ENCODE results near the gene CHRNA1. TPM values are rescaled to one million over a fixed set of nuclear protein-coding genes. Genes with fewer than 3 reads are reported as not detected.

Gene CHRNA1
- total and polyA plus RNA-seq, 9 of the 15 experiments (the other 6 are each of a cell fraction or from before 2014, with no cell fraction given): not detected

GRCh38 chr2:174798801-174799200 is 34.5 kb upstream of the CHRNA1 start:
- DNase-seq (ENCODE audit: extremely low read depth in 1 of 4, low spot score in 3 of 4) (no peak), FAIRE-seq (no peak), ATAC-seq (no peak)
- Histone ChIP-seq H3K27ac (ENCODE audit: extremely low read depth, low read depth, low read length) (no peak overlapping the region), H3K9me3 (replicated peaks; ENCODE audit: control insufficient read depth, insufficient read depth, low read depth, low read length) (no peaks in the 10 kb centered on the region), H3K79me2 (ENCODE audit: control insufficient read depth, insufficient read depth, low read length) (no peaks in the 10 kb centered on the region), H3K27me3 (ENCODE audit: control insufficient read depth in 2 of 2, insufficient read depth in 2 of 2, low read length in 2 of 2) (peaks cover 0 to 6% of the 10 kb centered on the region in 2 experiments; a peak in 2 of 5 replicates), H3K9ac (ENCODE audit: insufficient read depth in 1 of 2, low read depth in 2 of 2, low read length in 2 of 2) (no peak overlapping the region), H3K9me1 (ENCODE audit: control insufficient read depth, insufficient read depth, low read length) (no peaks in the 10 kb centered on the region), H3K4me2 (ENCODE audit: insufficient read depth, low read length) (no peak overlapping the region), H4K20me1 (replicated peaks; ENCODE audit: control insufficient read depth, insufficient read depth, low read length) (no peaks in the 10 kb centered on the region), H3K4me1 (replicated peaks in 1 of 2; ENCODE audit: control insufficient read depth in 2 of 2, insufficient read depth in 2 of 2, low read length in 2 of 2) (no peaks in the 10 kb centered on the region), H2AFZ (ENCODE audit: low read depth, low read length) (no peak overlapping the region), H3K36me3 (ENCODE audit: control insufficient read depth, insufficient read depth, low read length) (no peaks in the 10 kb centered on the region), H3K4me3 (no peak overlapping the region)
- ChIA-PET CTCF (ENCODE audit: low intra/inter-chr PET ratio) (no interaction called here), POLR2A (interaction anchor here (0.9 kb wide), 1 partner anchor 13 kb away, joined by 3 read pairs; no protein-coding TSS in a partner anchor)
- TF ChIP-seq CREM (IDR thresholded peaks at IDR 0.05; ENCODE audit: low read depth) (no peak), PREB (CRISPR knock-in tag; IDR thresholded peaks at IDR 0.05) (no peak), ZMIZ1 (IDR thresholded peaks at IDR 0.05; ENCODE audit: low read depth in 2 of 2, low read length in 2 of 2) (no peak), TRIM24 (IDR thresholded peaks at IDR 0.05) (no peak), WHSC1 (IDR thresholded peaks at IDR 0.05; ENCODE audit: low read length) (no peak), SETDB1 (IDR thresholded peaks at IDR 0.05; ENCODE audit: low read length) (no peak), SIN3B (IDR thresholded peaks at IDR 0.05; ENCODE audit: low read depth) (no peak), AFF4 (CRISPR knock-in tag; IDR thresholded peaks at IDR 0.05) (no peak)
- intact Hi-C loops (cut with micrococcal nuclease) (no loop called here), in situ Hi-C loops (cut with MboI) (no loop called here)
- 0% methylated on average over 1 of the region's 1 CpG for WGBS (ENCODE audit: insufficient coverage, low coverage, missing lambda C conversion rate)
- BruUV-seq (replicated peaks): no TSS peak

All from K562 (cell line).